MM.1S (cell line): ENCODE results near the gene C2CD3.

Experiments used
- CTCF ChIP-seq: fragments of 300-600 bp; sonication (generic); IDR thresholded peaks from 2 replicates; pipeline ENCODE4 v1.5.1; 2016; ENCODE audit warnings: antibody characterized with exemption, low read length, mixed read lengths
- EZH2 ChIP-seq: fragments of 300-600 bp; sonication (generic); optimal IDR thresholded peaks from 2 replicates; pipeline ENCODE3; 2017; ENCODE audit warnings: low read depth, mild to moderate bottlenecking, antibody characterized with exemption, low read length, mixed read lengths

DNA sequence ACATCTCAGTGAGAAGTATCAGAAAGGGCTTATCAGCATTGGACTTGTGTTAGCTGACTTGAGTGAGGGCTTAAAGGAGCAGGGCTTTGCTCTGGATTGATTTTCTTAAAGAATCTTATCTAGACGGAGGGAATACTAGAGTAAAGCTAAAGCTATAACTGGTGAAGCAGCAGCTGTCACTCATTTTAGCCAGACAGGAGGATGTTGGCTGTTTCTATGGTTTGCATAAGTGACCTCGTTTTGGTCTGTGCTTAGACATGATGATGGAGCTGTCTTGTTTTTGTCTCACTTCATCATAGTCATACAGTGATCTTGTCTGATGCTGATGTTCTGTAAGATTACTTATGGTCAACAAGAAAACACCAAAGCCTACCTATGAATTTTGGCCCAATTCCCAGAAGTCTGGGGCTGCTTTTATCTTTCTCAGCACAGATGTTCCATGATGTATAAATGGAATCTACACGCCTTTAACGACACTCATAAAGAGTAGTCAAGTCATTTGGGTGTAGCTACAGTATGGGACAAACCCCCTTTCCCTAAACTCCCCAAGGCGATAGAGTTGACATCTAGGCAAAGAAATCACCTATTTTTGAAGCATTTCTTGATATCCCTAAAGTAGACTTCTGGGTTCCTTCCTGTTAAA, 84.4 kb downstream of the C2CD3 start:
- TF ChIP-seq CTCF (no peak), EZH2 (no peak)
